ENCODE data around the gene SMYD2. TPM values are rescaled to one million over a fixed set of nuclear protein-coding genes. Genes with fewer than 3 reads are reported as not detected.

Gene SMYD2
- 31.3 and 40.9 TPM in 2 replicates for total RNA-seq

GRCh38 chr1:214281021-214281719 lies at the start of gene SMYD2:
TSS of gene SMYD2 (plus strand) at chr1:214281159. CDS start at chr1:214281255, 96 bp downstream.

All from smooth muscle cell of trachea (primary cell).